Pons (tissue), 1 donor: ENCODE measurements around the gene FAM43B.

Experiments
- DNase-seq: peaks from one replicate; pipeline ENCODE4 v3.0.0-alpha.2; 2016; ENCODE audit warnings: low spot score

The FAM43B gene

GRCh38 chr1:20590306-20590777 lies 38.0 kb downstream of the FAM43B start:
- DNase-seq = no peak

DNA sequence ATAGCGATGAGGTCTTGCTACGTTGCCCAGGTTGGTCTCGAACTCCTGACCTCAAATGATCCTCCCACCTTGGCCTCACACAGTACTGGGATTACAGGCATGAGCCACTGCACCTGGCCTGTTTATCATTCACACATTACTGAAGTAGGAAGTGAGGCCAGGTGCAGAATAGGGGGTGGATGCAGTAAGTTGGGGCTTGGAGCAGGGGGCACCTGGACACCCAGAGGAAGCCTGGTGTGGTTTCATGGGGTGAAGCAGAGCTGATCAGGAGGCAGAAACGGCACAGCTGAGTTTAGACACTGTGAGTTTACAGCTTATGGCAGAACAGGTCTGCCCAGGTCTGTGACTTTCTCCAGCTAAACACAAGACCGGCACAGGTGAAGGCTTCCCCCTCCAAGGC lies 41.4 kb downstream of the FAM43B start:
- no peak for DNase-seq

- no peak for DNase-seq
Measured at GRCh38 chr1:20594746-20595145, 42.4 kb downstream of the FAM43B start.

DNA sequence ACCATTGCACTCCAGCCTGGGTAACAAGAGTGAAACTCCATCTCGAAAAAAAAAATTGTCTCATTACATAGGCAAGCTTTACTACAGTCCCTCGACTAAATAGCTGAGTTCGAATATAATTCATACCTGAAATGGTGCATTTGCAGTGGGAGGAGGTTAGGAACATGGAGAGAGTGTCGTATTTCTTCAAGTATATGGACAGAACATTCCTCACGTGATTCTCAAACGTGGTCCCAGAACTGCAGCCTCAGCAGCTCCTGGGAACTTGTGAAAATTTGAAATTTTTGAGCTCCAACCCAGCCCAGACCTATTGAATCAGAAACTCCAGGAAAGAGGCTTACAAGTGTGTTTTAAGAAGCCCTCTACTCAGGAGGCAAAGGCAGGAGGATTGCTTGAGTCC lies 43.7 kb downstream of the FAM43B start:
- no peak for DNase-seq

DNA sequence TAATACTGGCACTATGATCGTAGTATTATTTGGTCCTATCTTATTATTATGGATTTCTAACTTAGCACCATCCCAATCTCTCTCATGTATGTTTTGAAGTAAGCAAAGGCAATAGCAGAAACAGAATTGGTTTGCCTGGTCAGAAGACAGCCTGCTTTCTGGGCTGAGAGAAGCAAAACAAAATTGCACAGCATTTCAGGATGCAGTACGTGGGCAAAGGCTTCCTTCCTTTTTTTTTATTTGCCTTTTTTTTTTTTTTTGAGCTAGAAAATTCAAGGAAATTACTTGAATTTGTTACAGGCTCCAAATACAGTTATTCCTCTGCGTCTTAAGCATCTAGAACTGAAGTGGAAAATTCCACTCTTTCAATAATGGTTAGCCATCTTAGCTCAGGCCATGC lies 45.3 kb downstream of the FAM43B start:
- no peak for DNase-seq

DNA sequence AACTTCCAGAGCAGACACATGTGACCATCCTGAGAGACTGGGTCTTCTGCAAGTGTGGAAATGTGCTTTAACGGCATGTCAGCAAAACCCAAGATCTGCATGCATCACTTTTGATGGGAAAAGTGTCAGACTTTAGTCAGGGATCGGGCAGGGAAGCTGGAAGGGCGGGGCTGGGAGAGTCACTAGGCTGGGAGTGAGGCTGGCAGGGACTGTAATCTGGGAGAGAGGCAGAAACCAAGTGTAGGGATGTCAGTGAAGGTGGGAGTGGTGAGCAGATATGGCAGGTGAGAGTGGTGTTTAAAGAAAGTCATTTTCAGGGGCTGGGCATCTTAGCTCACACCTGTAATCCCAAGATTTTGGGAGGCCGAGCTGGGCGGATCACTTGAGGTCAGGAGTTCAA lies 47.8 kb downstream of the FAM43B start:
- DNase-seq = no peak

GRCh38 chr1:20601129-20601825 lies 48.9 kb downstream of the FAM43B start:
- DNase-seq = no peak

DNA sequence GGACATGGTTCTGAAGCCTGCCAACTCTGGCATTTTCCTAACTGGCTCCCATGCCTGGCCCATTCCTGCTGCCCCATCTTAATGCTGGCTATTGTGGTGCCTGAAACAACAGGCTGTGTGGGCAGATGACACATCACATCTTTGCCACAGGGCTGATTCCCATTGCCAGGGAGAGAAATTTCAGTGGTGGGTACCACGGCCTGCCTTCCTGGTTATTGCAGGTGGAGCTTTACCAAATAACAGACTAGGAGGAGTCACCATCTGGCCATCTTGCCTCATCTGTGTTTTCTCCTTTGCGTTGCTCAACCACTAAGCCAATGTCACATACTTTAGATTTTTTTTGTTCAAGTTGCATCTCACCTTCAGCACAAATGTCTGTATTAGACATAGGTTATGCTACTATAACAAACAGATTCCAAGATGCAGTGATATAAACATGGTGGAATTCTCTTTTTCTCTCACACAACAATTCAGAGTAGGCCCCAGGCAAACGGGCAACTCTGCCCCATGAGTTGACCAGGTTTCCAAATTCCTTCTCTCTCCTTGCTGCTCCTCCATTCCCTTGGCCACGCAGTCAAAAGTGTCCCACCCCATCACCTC lies 50.6 kb downstream of the FAM43B start:
- DNase-seq = no peak

DNA sequence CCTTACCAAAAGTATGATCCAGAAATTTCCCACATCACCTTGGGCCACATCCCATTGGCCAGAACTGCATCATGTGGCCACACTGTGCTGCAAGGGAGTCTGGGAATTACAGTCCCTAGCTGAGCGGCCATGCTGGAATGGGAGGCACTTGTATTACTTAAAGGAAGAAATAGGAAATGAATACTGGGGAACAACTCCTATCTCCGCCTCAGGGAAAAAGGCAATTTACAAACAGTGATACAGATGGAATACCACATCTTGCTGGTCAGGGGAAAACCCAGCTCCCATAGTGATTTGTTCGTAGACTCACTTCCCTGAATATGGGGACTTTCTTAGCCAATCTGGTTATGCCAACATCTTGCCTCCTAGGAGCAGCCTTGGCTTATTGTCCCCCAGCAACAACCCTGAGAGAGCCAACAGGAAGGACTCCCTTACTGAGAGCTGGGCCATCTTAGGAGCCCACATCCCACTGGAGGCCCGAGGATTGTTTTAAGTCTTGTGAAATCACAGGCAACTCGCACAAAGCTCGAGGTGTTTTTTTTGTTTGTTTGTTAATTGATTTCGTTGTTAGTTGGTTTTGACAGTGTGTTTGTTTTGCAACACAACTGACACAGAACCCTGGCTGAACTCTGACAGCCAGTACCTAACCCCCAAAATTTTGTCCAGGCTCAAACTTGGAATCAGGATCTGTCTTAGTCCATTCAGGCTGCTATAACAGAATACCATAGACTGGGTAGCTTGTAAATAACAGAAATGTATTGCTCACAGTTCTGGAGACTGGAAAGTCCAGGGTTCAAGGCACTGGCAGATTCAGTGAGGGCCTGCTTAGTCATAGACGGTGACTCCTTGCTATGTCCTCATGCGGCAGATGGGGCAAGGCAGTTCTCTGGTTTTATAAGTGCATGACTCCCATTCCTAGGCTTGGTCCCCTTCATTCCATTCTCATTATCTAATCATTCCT lies 51.4 kb downstream of the FAM43B start:
- no peak for DNase-seq
